GM23338 (cell line): Measurements from ENCODE around the gene ARHGEF39. TPM values are rescaled to one million over a fixed set of nuclear protein-coding genes. Genes with fewer than 3 reads are reported as not detected.

ENCODE experiments used
- ATAC-seq: fragments of 200-7000 bp; cut with Tn5 transposase; 3 replicates; pipeline ENCODE4 v1.9.1; 2020
- DNase-seq: peaks from one replicate; pipeline ENCODE4 v3.0.0-alpha.2; 2015; ENCODE audit warnings: low spot score
- H2AFZ ChIP-seq: fragments of 200-600 bp; sonication (generic); 2 replicates; pipeline ENCODE4 v1.8.0; 2016; ENCODE audit warnings: antibody characterized with exemption, mild to moderate bottlenecking, moderate library complexity
- H3F3A ChIP-seq: fragments of 200-600 bp; sonication (generic); replicated peaks from 2 replicates; pipeline ENCODE4 v1.8.0; 2017; ENCODE audit warnings: antibody characterized with exemption, mixed run types, low read depth
- H3K27ac ChIP-seq: fragments of 200-600 bp; sonication (generic); 2 replicates; pipeline ENCODE4 v1.6.1; 2016; ENCODE audit warnings: low read depth
- H3K27me3 ChIP-seq: fragments of 200-600 bp; sonication (generic); 2 replicates; pipeline ENCODE4 v1.8.0; 2016; ENCODE audit warnings: mild to moderate bottlenecking, mixed run types, moderate library complexity; ENCODE audit not compliant: insufficient read depth
- H3K36me3 ChIP-seq: fragments of 200-600 bp; sonication (generic); 2 replicates; pipeline ENCODE4 v1.8.0; 2016; ENCODE audit warnings: mild to moderate bottlenecking; ENCODE audit not compliant: insufficient read depth
- H3K4me1 ChIP-seq: fragments of 200-600 bp; sonication (generic); 2 replicates; pipeline ENCODE4 v1.8.0; 2016; ENCODE audit warnings: mild to moderate bottlenecking, moderate library complexity; ENCODE audit not compliant: insufficient read depth
- H3K4me2 ChIP-seq: fragments of 200-600 bp; sonication (generic); 2 replicates; pipeline ENCODE4 v1.7.1; 2017; ENCODE audit warnings: mixed run types
- H3K4me3 ChIP-seq: fragments of 200-600 bp; sonication (generic); 2 replicates; pipeline ENCODE4 v1.6.1; 2016; ENCODE audit warnings: mixed run types
- H3K79me2 ChIP-seq: fragments of 200-600 bp; sonication (generic); replicated peaks from 2 replicates; pipeline ENCODE4 v1.8.0; 2017; ENCODE audit warnings: mild to moderate bottlenecking; ENCODE audit not compliant: insufficient read depth
- H3K9me2 ChIP-seq: fragments of 200-600 bp; sonication (generic); 2 replicates; pipeline ENCODE4 v1.8.0; 2017; ENCODE audit not compliant: insufficient read depth
- H4K20me1 ChIP-seq: fragments of 200-600 bp; sonication (generic); replicated peaks from 2 replicates; pipeline ENCODE4 v1.8.0; 2017; ENCODE audit warnings: mild to moderate bottlenecking; ENCODE audit not compliant: insufficient read depth
- H3K27ac Mint-ChIP-seq: 2 replicates; pipeline ENCODE4 v1.8.0; 2020; ENCODE audit warnings: inconsistent platforms, mild to moderate bottlenecking, moderate library complexity, mixed read lengths
- H3K27me3 Mint-ChIP-seq: 3 replicates; pipeline ENCODE4 v1.8.0; 2022; ENCODE audit warnings: low read depth, mild to moderate bottlenecking, moderate library complexity, mixed read lengths, inconsistent platforms; ENCODE audit not compliant: insufficient read depth, poor library complexity
- H3K36me3 Mint-ChIP-seq: 3 replicates; pipeline ENCODE4 v1.8.0; 2021; ENCODE audit warnings: low read depth, mild to moderate bottlenecking, inconsistent platforms, moderate library complexity, mixed read lengths
- H3K4me1 Mint-ChIP-seq: 3 replicates; pipeline ENCODE4 v1.8.0; 2020; ENCODE audit warnings: mild to moderate bottlenecking, inconsistent platforms, mixed read lengths
- H3K4me3 Mint-ChIP-seq: 3 replicates; pipeline ENCODE4 v1.8.0; 2021; ENCODE audit warnings: moderate library complexity, mild to moderate bottlenecking, inconsistent platforms, mixed read lengths
- H3K9me3 Mint-ChIP-seq: 3 replicates; pipeline ENCODE4 v1.8.0; 2020; ENCODE audit warnings: moderate library complexity, mild to moderate bottlenecking, inconsistent platforms, mixed read lengths
- CREB1 ChIP-seq: fragments of 250-450 bp; sonication (Bioruptor Pico); IDR thresholded peaks from 2 replicates; pipeline ENCODE4 v1.5.0; 2020; ENCODE audit warnings: low read depth, mild to moderate bottlenecking, moderate library complexity
- EZH2 ChIP-seq: fragments of 200-600 bp; sonication (generic); IDR thresholded peaks from one replicate; pipeline ENCODE4 v1.8.0; 2017; ENCODE audit warnings: antibody characterized with exemption, mild to moderate bottlenecking, low read depth; ENCODE audit not compliant: unreplicated experiment
- EZH2phosphoT487 ChIP-seq: fragments of 200-600 bp; sonication (generic); IDR thresholded peaks from one replicate; pipeline ENCODE4 v1.8.1; 2018; ENCODE audit warnings: antibody characterized with exemption; ENCODE audit not compliant: unreplicated experiment
- JUNB ChIP-seq: IDR thresholded peaks from one replicate; pipeline ENCODE4 v1.6.1; 2016; ENCODE audit warnings: antibody characterized with exemption; ENCODE audit not compliant: unreplicated experiment
- NANOG ChIP-seq: IDR thresholded peaks from 2 replicates; pipeline ENCODE4 v1.6.1; 2016; ENCODE audit warnings: antibody characterized with exemption, borderline replicate concordance
- POLR2AphosphoS5 ChIP-seq: IDR thresholded peaks from 2 replicates; pipeline ENCODE4 v1.6.1; 2016; ENCODE audit warnings: antibody characterized with exemption, low read depth
- STAT1 ChIP-seq: IDR thresholded peaks from one replicate; pipeline ENCODE4 v1.6.1; 2016; ENCODE audit warnings: antibody characterized with exemption; ENCODE audit not compliant: unreplicated experiment
- ZNF114 ChIP-seq: fragments of 250-450 bp; sonication (Bioruptor Pico); IDR thresholded peaks from 2 replicates; pipeline ENCODE4 v1.5.0; 2020; ENCODE audit warnings: mild to moderate bottlenecking, moderate library complexity
- ZNF331 ChIP-seq: fragments of 250-450 bp; sonication (Bioruptor Pico); IDR thresholded peaks from 2 replicates; pipeline ENCODE4 v1.5.0; 2020; ENCODE audit warnings: low read depth, mild to moderate bottlenecking, moderate library complexity
- polyA plus RNA-seq: library from polyadenylated mRNA; unstranded; fragments of >200 nt; fragmentation: Nextera tagmentation; extraction: Ambion mirVana; gene quantifications from 2 replicates; pipeline ENCODE4 v1.2.1, GENCODE V29; 2016
- total RNA-seq: library from RNA; depleted of rRNA; stranded (reverse); fragments of >200 nt; shearing (Covaris generic); gene quantifications from 2 replicates; pipeline ENCODE4 v1.2.3, GENCODE V29; 2014
- TF ChIP-seq, protein P1 (sequence below): IDR thresholded peaks from one replicate; pipeline ENCODE4 v1.6.1; 2018; ENCODE audit warnings: antibody characterized with exemption; ENCODE audit not compliant: unreplicated experiment
- TF ChIP-seq, protein P2 (sequence below): fragments of 250-450 bp; sonication (Bioruptor Pico); IDR thresholded peaks from 2 replicates; pipeline ENCODE4 v1.5.0; 2020; ENCODE audit warnings: mild to moderate bottlenecking, moderate library complexity
- TF ChIP-seq, protein P3 (sequence below): IDR thresholded peaks from 2 replicates; pipeline ENCODE4 v1.6.1; 2016; ENCODE audit warnings: antibody characterized with exemption
- TF ChIP-seq, protein P4 (sequence below), 2 experiments: fragments of 200-600 bp in 1 of 2; sonication (generic) in 1 of 2; conservative IDR thresholded peaks; 2 replicates each; pipeline versions ENCODE4 v1.5.1 to v1.6.1; 2016 to 2017; ENCODE audit warnings: antibody characterized with exemption in 2 of 2, low read depth in 2 of 2, mild to moderate bottlenecking in 2 of 2, moderate library complexity in 1 of 2

Gene ARHGEF39
- total and polyA plus RNA-seq, 2 experiments from 2014 or later = 16.8 to 31.0 TPM

DNA sequence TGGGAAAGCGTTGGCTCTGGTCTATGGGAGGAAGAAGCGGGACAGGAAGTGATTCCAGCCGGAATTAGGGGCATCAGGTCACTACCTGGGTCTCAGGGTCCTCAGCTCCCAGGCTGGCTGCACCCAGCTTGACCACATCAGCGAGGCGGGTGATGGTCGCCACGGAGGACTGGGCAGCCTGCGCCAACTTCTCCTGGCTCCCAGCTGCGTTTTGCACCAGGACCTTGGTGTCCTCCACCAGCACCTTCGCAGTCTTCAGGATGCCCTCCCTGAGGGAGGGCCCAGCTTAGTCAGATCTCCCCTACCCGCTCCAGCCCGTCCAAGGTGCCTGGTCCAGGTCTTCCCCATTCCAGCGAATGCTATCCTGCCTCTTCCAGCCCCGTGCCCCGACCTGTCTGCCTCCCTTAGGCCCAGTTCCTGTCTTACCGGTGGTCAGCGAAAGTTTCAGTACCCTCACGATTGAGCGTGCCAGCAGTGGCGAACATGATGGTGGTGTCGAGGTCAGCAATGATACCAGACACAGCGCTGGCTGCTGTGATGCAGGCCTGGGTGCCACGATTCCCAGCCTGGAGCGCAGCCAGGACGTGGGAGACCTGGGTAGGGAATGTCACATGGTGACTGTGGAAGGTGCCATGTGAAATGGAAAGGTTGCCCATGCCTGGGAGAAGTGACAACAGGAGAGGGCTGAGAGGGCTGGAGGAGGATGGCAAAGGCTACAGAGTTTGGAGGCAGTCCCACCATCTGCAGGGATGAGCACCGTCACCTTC lies 39.1 kb upstream of the ARHGEF39 start:
- H3K36me3 ChIP-seq = peaks cover 36% of the 10 kb centered on the region
- H3K27ac Mint-ChIP-seq = no peak overlapping the region

More for the DNA sequence above, 39.1 kb upstream of the ARHGEF39 start:
- Mint-ChIP-seq H3K9me3 (no peaks in the 10 kb centered on the region), H3K4me1 (no peaks in the 10 kb centered on the region), H3K36me3 (peaks cover 37% of the 10 kb centered on the region), H3K4me3 (no peak overlapping the region), H3K27me3 (peaks cover 6% of the 10 kb centered on the region)
- Histone ChIP-seq H3F3A (no peaks in the 10 kb centered on the region), H3K27me3 (no peaks in the 10 kb centered on the region), H3K9me2 (no peaks in the 10 kb centered on the region), H3K4me3 (no peak overlapping the region), H3K4me1 (no peaks in the 10 kb centered on the region), H3K79me2 (no peaks in the 10 kb centered on the region), H3K27ac (no peak overlapping the region), H4K20me1 (no peaks in the 10 kb centered on the region), H3K4me2 (no peak overlapping the region), H2AFZ (no peak overlapping the region)
- TF ChIP-seq, protein P1, sequence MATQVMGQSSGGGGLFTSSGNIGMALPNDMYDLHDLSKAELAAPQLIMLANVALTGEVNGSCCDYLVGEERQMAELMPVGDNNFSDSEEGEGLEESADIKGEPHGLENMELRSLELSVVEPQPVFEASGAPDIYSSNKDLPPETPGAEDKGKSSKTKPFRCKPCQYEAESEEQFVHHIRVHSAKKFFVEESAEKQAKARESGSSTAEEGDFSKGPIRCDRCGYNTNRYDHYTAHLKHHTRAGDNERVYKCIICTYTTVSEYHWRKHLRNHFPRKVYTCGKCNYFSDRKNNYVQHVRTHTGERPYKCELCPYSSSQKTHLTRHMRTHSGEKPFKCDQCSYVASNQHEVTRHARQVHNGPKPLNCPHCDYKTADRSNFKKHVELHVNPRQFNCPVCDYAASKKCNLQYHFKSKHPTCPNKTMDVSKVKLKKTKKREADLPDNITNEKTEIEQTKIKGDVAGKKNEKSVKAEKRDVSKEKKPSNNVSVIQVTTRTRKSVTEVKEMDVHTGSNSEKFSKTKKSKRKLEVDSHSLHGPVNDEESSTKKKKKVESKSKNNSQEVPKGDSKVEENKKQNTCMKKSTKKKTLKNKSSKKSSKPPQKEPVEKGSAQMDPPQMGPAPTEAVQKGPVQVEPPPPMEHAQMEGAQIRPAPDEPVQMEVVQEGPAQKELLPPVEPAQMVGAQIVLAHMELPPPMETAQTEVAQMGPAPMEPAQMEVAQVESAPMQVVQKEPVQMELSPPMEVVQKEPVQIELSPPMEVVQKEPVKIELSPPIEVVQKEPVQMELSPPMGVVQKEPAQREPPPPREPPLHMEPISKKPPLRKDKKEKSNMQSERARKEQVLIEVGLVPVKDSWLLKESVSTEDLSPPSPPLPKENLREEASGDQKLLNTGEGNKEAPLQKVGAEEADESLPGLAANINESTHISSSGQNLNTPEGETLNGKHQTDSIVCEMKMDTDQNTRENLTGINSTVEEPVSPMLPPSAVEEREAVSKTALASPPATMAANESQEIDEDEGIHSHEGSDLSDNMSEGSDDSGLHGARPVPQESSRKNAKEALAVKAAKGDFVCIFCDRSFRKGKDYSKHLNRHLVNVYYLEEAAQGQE = no peak
- TF ChIP-seq CREB1 (CRISPR knock-in tag) (no peak), EZH2 (no peak), ZNF114 (no peak), STAT1 (no peak), EZH2phosphoT487 (no peak), JUNB (no peak), ZNF331 (CRISPR knock-in tag) (no peak), NANOG (no peak), POLR2AphosphoS5 (no peak)
- TF ChIP-seq, protein P2, sequence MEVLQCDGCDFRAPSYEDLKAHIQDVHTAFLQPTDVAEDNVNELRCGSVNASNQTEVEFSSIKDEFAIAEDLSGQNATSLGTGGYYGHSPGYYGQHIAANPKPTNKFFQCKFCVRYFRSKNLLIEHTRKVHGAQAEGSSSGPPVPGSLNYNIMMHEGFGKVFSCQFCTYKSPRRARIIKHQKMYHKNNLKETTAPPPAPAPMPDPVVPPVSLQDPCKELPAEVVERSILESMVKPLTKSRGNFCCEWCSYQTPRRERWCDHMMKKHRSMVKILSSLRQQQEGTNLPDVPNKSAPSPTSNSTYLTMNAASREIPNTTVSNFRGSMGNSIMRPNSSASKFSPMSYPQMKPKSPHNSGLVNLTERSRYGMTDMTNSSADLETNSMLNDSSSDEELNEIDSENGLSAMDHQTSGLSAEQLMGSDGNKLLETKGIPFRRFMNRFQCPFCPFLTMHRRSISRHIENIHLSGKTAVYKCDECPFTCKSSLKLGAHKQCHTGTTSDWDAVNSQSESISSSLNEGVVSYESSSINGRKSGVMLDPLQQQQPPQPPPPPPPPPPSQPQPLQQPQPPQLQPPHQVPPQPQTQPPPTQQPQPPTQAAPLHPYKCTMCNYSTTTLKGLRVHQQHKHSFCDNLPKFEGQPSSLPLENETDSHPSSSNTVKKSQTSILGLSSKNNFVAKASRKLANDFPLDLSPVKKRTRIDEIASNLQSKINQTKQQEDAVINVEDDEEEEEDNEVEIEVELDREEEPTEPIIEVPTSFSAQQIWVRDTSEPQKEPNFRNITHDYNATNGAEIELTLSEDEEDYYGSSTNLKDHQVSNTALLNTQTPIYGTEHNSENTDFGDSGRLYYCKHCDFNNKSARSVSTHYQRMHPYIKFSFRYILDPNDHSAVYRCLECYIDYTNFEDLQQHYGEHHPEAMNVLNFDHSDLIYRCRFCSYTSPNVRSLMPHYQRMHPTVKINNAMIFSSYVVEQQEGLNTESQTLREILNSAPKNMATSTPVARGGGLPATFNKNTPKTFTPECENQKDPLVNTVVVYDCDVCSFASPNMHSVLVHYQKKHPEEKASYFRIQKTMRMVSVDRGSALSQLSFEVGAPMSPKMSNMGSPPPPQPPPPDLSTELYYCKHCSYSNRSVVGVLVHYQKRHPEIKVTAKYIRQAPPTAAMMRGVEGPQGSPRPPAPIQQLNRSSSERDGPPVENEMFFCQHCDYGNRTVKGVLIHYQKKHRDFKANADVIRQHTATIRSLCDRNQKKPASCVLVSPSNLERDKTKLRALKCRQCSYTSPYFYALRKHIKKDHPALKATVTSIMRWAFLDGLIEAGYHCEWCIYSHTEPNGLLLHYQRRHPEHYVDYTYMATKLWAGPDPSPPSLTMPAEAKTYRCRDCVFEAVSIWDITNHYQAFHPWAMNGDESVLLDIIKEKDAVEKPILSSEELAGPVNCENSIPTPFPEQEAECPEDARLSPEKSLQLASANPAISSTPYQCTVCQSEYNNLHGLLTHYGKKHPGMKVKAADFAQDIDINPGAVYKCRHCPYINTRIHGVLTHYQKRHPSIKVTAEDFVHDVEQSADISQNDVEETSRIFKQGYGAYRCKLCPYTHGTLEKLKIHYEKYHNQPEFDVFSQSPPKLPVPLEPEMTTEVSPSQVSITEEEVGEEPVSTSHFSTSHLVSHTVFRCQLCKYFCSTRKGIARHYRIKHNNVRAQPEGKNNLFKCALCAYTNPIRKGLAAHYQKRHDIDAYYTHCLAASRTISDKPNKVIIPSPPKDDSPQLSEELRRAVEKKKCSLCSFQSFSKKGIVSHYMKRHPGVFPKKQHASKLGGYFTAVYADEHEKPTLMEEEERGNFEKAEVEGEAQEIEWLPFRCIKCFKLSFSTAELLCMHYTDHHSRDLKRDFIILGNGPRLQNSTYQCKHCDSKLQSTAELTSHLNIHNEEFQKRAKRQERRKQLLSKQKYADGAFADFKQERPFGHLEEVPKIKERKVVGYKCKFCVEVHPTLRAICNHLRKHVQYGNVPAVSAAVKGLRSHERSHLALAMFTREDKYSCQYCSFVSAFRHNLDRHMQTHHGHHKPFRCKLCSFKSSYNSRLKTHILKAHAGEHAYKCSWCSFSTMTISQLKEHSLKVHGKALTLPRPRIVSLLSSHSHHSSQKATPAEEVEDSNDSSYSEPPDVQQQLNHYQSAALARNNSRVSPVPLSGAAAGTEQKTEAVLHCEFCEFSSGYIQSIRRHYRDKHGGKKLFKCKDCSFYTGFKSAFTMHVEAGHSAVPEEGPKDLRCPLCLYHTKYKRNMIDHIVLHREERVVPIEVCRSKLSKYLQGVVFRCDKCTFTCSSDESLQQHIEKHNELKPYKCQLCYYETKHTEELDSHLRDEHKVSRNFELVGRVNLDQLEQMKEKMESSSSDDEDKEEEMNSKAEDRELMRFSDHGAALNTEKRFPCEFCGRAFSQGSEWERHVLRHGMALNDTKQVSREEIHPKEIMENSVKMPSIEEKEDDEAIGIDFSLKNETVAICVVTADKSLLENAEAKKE (CRISPR knock-in tag) = no peak
- TF ChIP-seq, protein P3, sequence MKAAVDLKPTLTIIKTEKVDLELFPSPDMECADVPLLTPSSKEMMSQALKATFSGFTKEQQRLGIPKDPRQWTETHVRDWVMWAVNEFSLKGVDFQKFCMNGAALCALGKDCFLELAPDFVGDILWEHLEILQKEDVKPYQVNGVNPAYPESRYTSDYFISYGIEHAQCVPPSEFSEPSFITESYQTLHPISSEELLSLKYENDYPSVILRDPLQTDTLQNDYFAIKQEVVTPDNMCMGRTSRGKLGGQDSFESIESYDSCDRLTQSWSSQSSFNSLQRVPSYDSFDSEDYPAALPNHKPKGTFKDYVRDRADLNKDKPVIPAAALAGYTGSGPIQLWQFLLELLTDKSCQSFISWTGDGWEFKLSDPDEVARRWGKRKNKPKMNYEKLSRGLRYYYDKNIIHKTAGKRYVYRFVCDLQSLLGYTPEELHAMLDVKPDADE = no peak
- TF ChIP-seq, protein P4, sequence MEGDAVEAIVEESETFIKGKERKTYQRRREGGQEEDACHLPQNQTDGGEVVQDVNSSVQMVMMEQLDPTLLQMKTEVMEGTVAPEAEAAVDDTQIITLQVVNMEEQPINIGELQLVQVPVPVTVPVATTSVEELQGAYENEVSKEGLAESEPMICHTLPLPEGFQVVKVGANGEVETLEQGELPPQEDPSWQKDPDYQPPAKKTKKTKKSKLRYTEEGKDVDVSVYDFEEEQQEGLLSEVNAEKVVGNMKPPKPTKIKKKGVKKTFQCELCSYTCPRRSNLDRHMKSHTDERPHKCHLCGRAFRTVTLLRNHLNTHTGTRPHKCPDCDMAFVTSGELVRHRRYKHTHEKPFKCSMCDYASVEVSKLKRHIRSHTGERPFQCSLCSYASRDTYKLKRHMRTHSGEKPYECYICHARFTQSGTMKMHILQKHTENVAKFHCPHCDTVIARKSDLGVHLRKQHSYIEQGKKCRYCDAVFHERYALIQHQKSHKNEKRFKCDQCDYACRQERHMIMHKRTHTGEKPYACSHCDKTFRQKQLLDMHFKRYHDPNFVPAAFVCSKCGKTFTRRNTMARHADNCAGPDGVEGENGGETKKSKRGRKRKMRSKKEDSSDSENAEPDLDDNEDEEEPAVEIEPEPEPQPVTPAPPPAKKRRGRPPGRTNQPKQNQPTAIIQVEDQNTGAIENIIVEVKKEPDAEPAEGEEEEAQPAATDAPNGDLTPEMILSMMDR (conservative IDR thresholded peaks at IDR 0.05; ENCODE audit: low read depth in 2 of 2) = no peak
- no peak for ATAC-seq
- no peak for DNase-seq
